ENCODE measurements around the gene MAST4. TPM values are rescaled to one million over a fixed set of nuclear protein-coding genes. Genes with fewer than 3 reads are reported as not detected.

Gene MAST4
- total and polyA plus RNA-seq, 2 of the 8 experiments (the other 6 are each of a cell fraction or from before 2014, with no cell fraction given), result 1.5 to 2.6 TPM

- Histone ChIP-seq H3K36me3 (ENCODE audit: control insufficient read depth in 2 of 4, insufficient read depth in 4 of 4, low read length in 3 of 4) (no peaks in the 10 kb centered on the region), H3K79me1 (ENCODE audit: low read depth, low read length) (no peaks in the 10 kb centered on the region), H4K5ac (ENCODE audit: insufficient read length, low read depth, low read length) (no peak overlapping the region), H2BK15ac (ENCODE audit: low read length) (no peak overlapping the region), H3K79me2 (ENCODE audit: control insufficient read depth in 1 of 2, insufficient read depth in 2 of 2, low read length in 2 of 2) (no peaks in the 10 kb centered on the region), H2AFZ (ENCODE audit: low read length) (no peak overlapping the region), H2BK12ac (ENCODE audit: low read depth, low read length) (no peak overlapping the region), H2BK120ac (replicated peaks; ENCODE audit: low read depth, low read length) (no peak overlapping the region), H3K23ac (ENCODE audit: insufficient read length) (no peak overlapping the region), H3K4me1 (replicated peaks in 1 of 4; ENCODE audit: control insufficient read depth in 3 of 4, insufficient read depth in 4 of 4, low read length in 3 of 4) (no peaks in the 10 kb centered on the region), H3K27me3 (replicated peaks in 1 of 4; ENCODE audit: control insufficient read depth in 3 of 4, extremely low read depth in 1 of 4, insufficient read depth in 3 of 4, low read length in 3 of 4) (no peaks in the 10 kb centered on the region), H2BK5ac (ENCODE audit: low read depth, low read length) (no peak overlapping the region), H3K4ac (replicated peaks; ENCODE audit: insufficient read length, low read depth, low read length) (no peak overlapping the region), H2BK20ac (ENCODE audit: low read length) (no peak overlapping the region), H3K4me2 (ENCODE audit: insufficient read depth in 1 of 2, low read depth in 2 of 2, low read length in 2 of 2) (no peak overlapping the region), H3K27ac (ENCODE audit: low read depth, low read length) (no peak overlapping the region), H3K9ac (replicated peaks in 1 of 4; ENCODE audit: extremely low read depth in 1 of 4, low read depth in 3 of 4, low read length in 3 of 4) (no peak overlapping the region), H4K91ac (replicated peaks; ENCODE audit: insufficient read length, low read length) (no peak overlapping the region), H2AK5ac (ENCODE audit: low read depth, low read length) (no peak overlapping the region), H4K8ac (ENCODE audit: extremely low read depth, insufficient read depth, low read length) (no peak overlapping the region), H3K56ac (replicated peaks; ENCODE audit: insufficient read length, low read depth, low read length) (no peak overlapping the region), H3K4me3 (ENCODE audit: extremely low read depth in 1 of 4, insufficient read depth in 2 of 4, low read depth in 3 of 4, low read length in 4 of 4) (no peak overlapping the region), H3K23me2 (ENCODE audit: low read depth, low read length) (no peaks in the 10 kb centered on the region), H3K9me3 (ENCODE audit: insufficient read depth in 2 of 2, low read depth in 1 of 2, low read length in 1 of 2) (no peaks in the 10 kb centered on the region), H3K14ac (ENCODE audit: insufficient read length) (no peak overlapping the region), H3K18ac (ENCODE audit: extremely low read depth, low read length) (no peak overlapping the region), H4K20me1 (replicated peaks in 1 of 2; ENCODE audit: control insufficient read depth in 1 of 2, insufficient read depth in 2 of 2, low read length in 2 of 2) (no peaks in the 10 kb centered on the region)
- FAIRE-seq (no peak), DNase-seq (ENCODE audit: low read depth in 1 of 2, low spot score in 2 of 2) (no peak)
- WGBS, 2 experiments (ENCODE audit: extremely low coverage in 1 of 2, insufficient coverage in 1 of 2, insufficient read length in 1 of 2, insufficient replicate concordance in 2 of 2, low coverage in 1 of 2, low lambda C conversion rate in 2 of 2, missing lambda C conversion rate in 1 of 2), result 47% methylated on average over 2 of the region's 2 CpGs; no CpG with 5 or more reads in 1 of the 2 experiments
- ChIA-PET POLR2A (ENCODE audit: partially characterized antibody) (no interaction called here), CTCF (ENCODE audit: partially characterized antibody) (interaction anchor here (1.0 kb wide), 1 partner anchor 100 kb away, joined by 3 read pairs; no protein-coding TSS in a partner anchor)
- TF ChIP-seq E2F6 (IDR thresholded peaks at IDR 0.05) (no peak), SP1 (IDR thresholded peaks at IDR 0.05; ENCODE audit: low read depth, low read length) (no peak), SAP30 (IDR thresholded peaks at IDR 0.05; ENCODE audit: insufficient read depth, insufficient replicate concordance, low read length) (no peak), MAFK (IDR thresholded peaks at IDR 0.05; ENCODE audit: low read depth, low read length) (no peak), GTF2F1 (IDR thresholded peaks at IDR 0.05; ENCODE audit: borderline replicate concordance, low read depth, low read length) (no peak), ATF3 (IDR thresholded peaks at IDR 0.05; ENCODE audit: insufficient read depth, low read depth, low read length) (no peak), CBX8 (IDR thresholded peaks at IDR 0.05; ENCODE audit: borderline replicate concordance, low read depth, low read length) (no peak), JUND (IDR thresholded peaks at IDR 0.05; ENCODE audit: low read length) (no peak), BCL11A (IDR thresholded peaks at IDR 0.05; ENCODE audit: low read depth in 2 of 2, low read length in 2 of 2) (no peak), CTCF (IDR thresholded peaks at IDR 0.05; ENCODE audit: control extremely low read depth in 1 of 3, insufficient read depth in 1 of 3, low read depth in 1 of 3, low read length in 3 of 3) (no peak)
These were observed 537.0 kb downstream of the MAST4 start for GRCh38 chr5:67133217-67133616.

Measured in H1 (cell line).